Heart right ventricle (tissue), 16 donors: ENCODE data around the gene MC2R. TPM values are rescaled to one million over a fixed set of nuclear protein-coding genes. Genes with fewer than 3 reads are reported as not detected.

Experiments used
- ATAC-seq, 8 donors: fragments of 200-7000 bp; cut with Tn5 transposase; one replicate each; pipeline ENCODE4 v1.9.1; 2020; ENCODE audit warnings: mild to moderate bottlenecking in 8 of 8, moderate library complexity in 8 of 8, moderate number of reproducible peaks in 1 of 8
- DNase-seq, 2 donors: peaks; one replicate each; pipeline ENCODE4 v3.0.0-alpha.2; 2020
- H3K27ac ChIP-seq, 10 donors: fragments of 200-600 bp; sonication (generic) in 2 of 10; one replicate each; pipeline versions ENCODE4 v1.5.0 to v1.8.0; 2020 to 2022; ENCODE audit warnings: mild to moderate bottlenecking in 3 of 10
- H3K27me3 ChIP-seq, 7 donors: fragments of 200-600 bp; one replicate each; pipeline ENCODE4 v1.8.0; 2021 to 2022; ENCODE audit warnings: mild to moderate bottlenecking in 2 of 7
- H3K36me3 ChIP-seq, 9 donors: fragments of 200-600 bp; sonication (generic) in 1 of 9; one replicate each; pipeline versions ENCODE4 v1.5.0 to v1.8.0; 2020 to 2022; ENCODE audit warnings: mild to moderate bottlenecking in 2 of 9
- H3K4me1 ChIP-seq, 9 donors: fragments of 200-600 bp; sonication (generic) in 1 of 9; one replicate each; pipeline versions ENCODE4 v1.5.0 to v1.8.0; 2020 to 2022; ENCODE audit warnings: mild to moderate bottlenecking in 4 of 9
- H3K4me3 ChIP-seq, 10 donors: fragments of 200-600 bp; sonication (generic) in 2 of 10; one replicate each; pipeline versions ENCODE4 v1.5.0 to v1.8.0; 2020 to 2022; ENCODE audit warnings: mild to moderate bottlenecking in 7 of 10, moderate library complexity in 2 of 10
- H3K9me3 ChIP-seq, 11 donors: fragments of 200-600 bp in 10 of 11; sonication (generic) in 2 of 11; one replicate each; pipeline versions ENCODE4 v1.5.0 to v1.8.0; 2013 to 2022; ENCODE audit warnings: mild to moderate bottlenecking in 2 of 11, control low read depth in 1 of 11, moderate library complexity in 1 of 11
- CTCF ChIP-seq, 9 donors: fragments of 200-600 bp; sonication (generic) in 2 of 9; IDR thresholded peaks; one replicate each; pipeline versions ENCODE4 v1.5.0 to v1.8.0; 2021 to 2022; ENCODE audit warnings: antibody characterized with exemption in 9 of 9, mild to moderate bottlenecking in 5 of 9, moderate library complexity in 1 of 9
- WGBS, 2 donors: extraction: QIAGEN DNeasy Blood & Tissue Kit; methylation state at CpG; one replicate each; pipeline ENCODE4 v1.1.7; 2013; ENCODE audit warnings: inconsistent platforms in 1 of 2; 5-methylcytosine and 5-hydroxymethylcytosine counted together
- intact Hi-C, 10 donors: fragments of 100-400 bp; cut with DNase I; formaldehyde crosslinking; loops; one replicate each; pipeline versions ENCODE4 v1.11.1 to v1.14.2; 2022
- polyA plus RNA-seq, 2 donors: library from polyadenylated mRNA; stranded (reverse); fragments of 200-250 nt; gene quantifications; one replicate each; pipeline ENCODE4 v1.2.3, GENCODE V29; 2013
- total RNA-seq, 10 donors: library from RNA; stranded (reverse); fragmentation: NEBNext Ultra II Directional in 3 of 10; extraction: Animal tissue kit (Norgen Biotek cat#: 25700) in 3 of 10; gene quantifications; one replicate each; pipeline versions ENCODE4 v1.2.1 to v1.2.4, GENCODE V29; 2021 to 2023
- donor health status: Arrhythmogenic right ventricular cardiomyopathy.
- donor health status: ischemic (EF 13 %, LVEDD 7.1; RV severe dilation, severe dysfunction).
- donor health status: healthy with polysubstance abuse.
- donor health status: DM: no; HTN: yes; CAD: no.
- donor health status: DM: no; HTN: no; CAD: no.
- donor health status: ischemic (EF 25% LVEDD 6.9; RV normal size, moderate dysfunction).
- donor health status: ischemic (EF 25% LVEDD 5.7; RV mildly dilated, moderate dysfunction).
- donor health status: healthy.
- donor health status: DM: yes; HTN: yes; CAD: no.
- donor health status: Ischemic cardiomyopathy.
- donor health status: ischemic (EF 35%, LVEDD 5.7; RV mildly dilated, moderate dysfunction).
- donor health status: nonischemic (EF 11% LVEDD 7.7; RV severe dilation, severe dysfunction).
- donor health status: DM: yes; HTN: yes; CAD: no.
- donor health status: PGD.
- donor health status: ischemic (EF 29% LVEDD 5.4; RV normal size, mild dysfunction).
- donor health status: nonischemic (EF 23%, LVEDD 6.1; RV moderate dilation, normal function).

MC2R gene
- total and polyA plus RNA-seq, 12 donors, result under 0.01 TPM; not detected in 11

GRCh38 chr18:13877157-13877556, 38.2 kb downstream of the MC2R start:
- no peak overlapping the region for H3K27ac ChIP-seq
- H3K36me3 ChIP-seq, result no peaks in the 10 kb centered on the region

GRCh38 chr18:13874558-13874957, 40.8 kb downstream of the MC2R start:
- H3K4me3 ChIP-seq, result no peak overlapping the region
- H3K4me1 ChIP-seq, result no peaks in the 10 kb centered on the region
- no peak for TF ChIP-seq CTCF (IDR thresholded peaks at IDR 0.05)
- intact Hi-C loops, result no loop called here
- 78 to 84% methylated on average over 4 of the region's 4 CpGs for WGBS, 2 donors
- ATAC-seq, result no peak
- H3K27ac ChIP-seq, result no peak overlapping the region
- no peak for DNase-seq
- no peaks in the 10 kb centered on the region for H3K36me3 ChIP-seq
- H3K27me3 ChIP-seq, result peaks cover 0 to 58% (median 38%) of the 10 kb centered on the region in 7 donors
- no peaks in the 10 kb centered on the region for H3K9me3 ChIP-seq

More at GRCh38 chr18:13877157-13877556, 38.2 kb downstream of the MC2R start:
- no peak for TF ChIP-seq CTCF (IDR thresholded peaks at IDR 0.05)
- Histone ChIP-seq H3K27me3 (peaks cover 0 to 33% (median 17%) of the 10 kb centered on the region in 7 donors), H3K4me1 (no peaks in the 10 kb centered on the region), H3K9me3 (no peaks in the 10 kb centered on the region), H3K4me3 (no peak overlapping the region)
- no peak for DNase-seq
- WGBS, 2 donors, result 78 to 81% methylated on average over 4 of the region's 4 CpGs
- intact Hi-C loops, result no loop called here
- no peak for ATAC-seq

- no peak for DNase-seq
- ATAC-seq, result no peak
- Histone ChIP-seq H3K27ac (no peak overlapping the region), H3K9me3 (no peaks in the 10 kb centered on the region), H3K4me3 (no peak overlapping the region), H3K27me3 (peaks cover 0 to 70% (median 54%) of the 10 kb centered on the region in 7 donors), H3K4me1 (peaks cover 0 to 4% (median 0%) of the 10 kb centered on the region in 9 donors), H3K36me3 (no peaks in the 10 kb centered on the region)
- TF ChIP-seq CTCF (IDR thresholded peaks at IDR 0.05), result no peak
- intact Hi-C loops, result no loop called here
- WGBS, 2 donors, result 52 to 55% methylated on average over 5 of the region's 5 CpGs
Measured at GRCh38 chr18:13872932-13873331, 42.4 kb downstream of the MC2R start.

- TF ChIP-seq CTCF (IDR thresholded peaks at IDR 0.05), result no peak
- no peak overlapping the region for H3K4me3 ChIP-seq
- no peak overlapping the region for H3K27ac ChIP-seq
- ATAC-seq (no peak), DNase-seq (no peak)
- intact Hi-C loops, result no loop called here
- no peaks in the 10 kb centered on the region for H3K36me3 ChIP-seq
- H3K9me3 ChIP-seq, result no peaks in the 10 kb centered on the region
- H3K27me3 ChIP-seq, result peaks cover 0 to 72% (median 59%) of the 10 kb centered on the region in 7 donors
- 88 to 89% methylated on average over 14 of the region's 14 CpGs for WGBS, 2 donors
- peaks cover 0 to 4% (median 0%) of the 10 kb centered on the region in 9 donors for H3K4me1 ChIP-seq
Measured at GRCh38 chr18:13872373-13872772, 43.0 kb downstream of the MC2R start.
